Suprapubic skin (tissue), 4 donors: ENCODE measurements around the gene COG5.

Experiments
- CTCF ChIP-seq, 2 donors: fragments of 200-600 bp in 1 of 2; fragments of 450-650 bp in 1 of 2; sonication (generic) in 1 of 2; IDR thresholded peaks; one replicate each; pipeline ENCODE4 v1.5.1; 2016 to 2019; ENCODE audit warnings: antibody characterized with exemption in 2 of 2, mild to moderate bottlenecking in 1 of 2, moderate library complexity in 1 of 2
- EP300 ChIP-seq: sonication (generic); formaldehyde crosslinking; IDR thresholded peaks from one replicate; pipeline ENCODE4 v1.6.1; 2017; ENCODE audit warnings: antibody characterized with exemption
- POLR2A ChIP-seq, 2 donors: fragments of 450-650 bp; IDR thresholded peaks; one replicate each; pipeline ENCODE4 v1.6.1; 2017; ENCODE audit warnings: antibody characterized with exemption in 2 of 2, mild to moderate bottlenecking in 2 of 2, moderate library complexity in 2 of 2
- POLR2AphosphoS5 ChIP-seq, 3 donors: sonication (generic); formaldehyde crosslinking; IDR thresholded peaks; one replicate each; pipeline ENCODE4 v1.6.1; 2017; ENCODE audit warnings: antibody characterized with exemption in 3 of 3

- TF ChIP-seq EP300: no peak
- TF ChIP-seq CTCF (IDR thresholded peaks at IDR 0.05): no peak
- no peak for TF ChIP-seq POLR2A (IDR thresholded peaks at IDR 0.05)
- no peak for TF ChIP-seq POLR2AphosphoS5 (IDR thresholded peaks at IDR 0.05)
Measured at GRCh38 chr7:107355616-107356015, 208.1 kb downstream of the COG5 start.
